A549 (cell line): Measurements from ENCODE around the gene PLEKHA8. TPM values are rescaled to one million over a fixed set of nuclear protein-coding genes. Genes with fewer than 3 reads are reported as not detected.

ENCODE experiments used
- ATAC-seq, 2 experiments: fragments of 200-7000 bp in 1 of 2; fragments of >200 bp in 1 of 2; cut with Nextera tagmentation in 1 of 2; cut with Tn5 transposase in 1 of 2; 3 replicates each; pipeline versions ENCODE4 v1.8.0 to v1.9.1; 2018 to 2020; ENCODE audit warnings: mild to moderate bottlenecking in 1 of 2, moderate library complexity in 1 of 2
- CTCF ChIA-PET: fragments of 300-600 bp; sonication (Branson Sonifier 250); formaldehyde crosslinking; extraction: SDS; loops from one replicate; lab custom pipeline; 2021; ENCODE audit warnings: antibody characterized with exemption, inconsistent platforms; lab: Yijun Ruan, JAX
- POLR2A ChIA-PET: fragments of 350-600 bp; formaldehyde crosslinking; extraction: SDS; loops from one replicate; lab custom pipeline; 2021; ENCODE audit warnings: antibody characterized with exemption, inconsistent platforms; lab: Yijun Ruan, JAX
- DNase-seq, 2 experiments: peaks; one replicate each; pipeline versions ENCODE4 v3.0.0 to v3.0.0-alpha.2; 2011 to 2016; ENCODE audit warnings: low read depth in 1 of 2, low spot score in 1 of 2
- FAIRE-seq: peaks from 2 replicates; lab custom pipeline; 2011; peaks lifted over from hg19 to GRCh38; lab: Jason Lieb, UNC
- H3K27ac ChIP-seq, 2 experiments: fragments of >200 bp; sonication (Bioruptor Twin); formaldehyde crosslinking; 3 replicates each; pipeline ENCODE4 v1.5.1; 2016 to 2017
- H3K4me1 ChIP-seq: fragments of >200 bp; sonication (Bioruptor Twin); formaldehyde crosslinking; 3 replicates; pipeline ENCODE4 v1.6.1; 2016
- H3K4me2 ChIP-seq: fragments of >200 bp; sonication (Bioruptor Twin); formaldehyde crosslinking; 3 replicates; pipeline ENCODE4 v1.6.1; 2016
- H3K4me3 ChIP-seq: fragments of >200 bp; sonication (Bioruptor Twin); formaldehyde crosslinking; 3 replicates; pipeline ENCODE4 v1.5.1; 2016
- H3K9me3 ChIP-seq: fragments of >200 bp; sonication (Bioruptor Twin); formaldehyde crosslinking; 3 replicates; pipeline ENCODE4 v1.6.1; 2016
- CEBPB ChIP-seq, 2 experiments: fragments of >200 bp in 1 of 2; sonication (Bioruptor Twin) in 1 of 2; formaldehyde crosslinking in 1 of 2; IDR thresholded peaks; 2 replicates each; pipeline ENCODE4 v1.6.1; 2012 to 2016
- CHD2 ChIP-seq: fragments of 150-350 bp; IDR thresholded peaks from 2 replicates; pipeline ENCODE4 v1.6.1; 2014; ENCODE audit warnings: low read length; ENCODE audit not compliant: partially characterized antibody
- CHD4 ChIP-seq: fragments of 200-600 bp; sonication (generic); IDR thresholded peaks from 2 replicates; pipeline ENCODE4 v1.6.1; 2016; ENCODE audit warnings: antibody characterized with exemption, mild to moderate bottlenecking, borderline replicate concordance
- EHF ChIP-seq: fragments of 250-450 bp; sonication (Bioruptor Pico); IDR thresholded peaks from 2 replicates; pipeline ENCODE4 v1.5.0; 2020; ENCODE audit warnings: mild to moderate bottlenecking
- FOXS1 ChIP-seq: fragments of 250-450 bp; sonication (Bioruptor Pico); IDR thresholded peaks from 2 replicates; pipeline ENCODE4 v1.5.0; 2020; ENCODE audit warnings: mild to moderate bottlenecking, moderate library complexity
- HOXA7 ChIP-seq: fragments of 250-450 bp; sonication (Bioruptor Pico); IDR thresholded peaks from 2 replicates; pipeline ENCODE4 v1.5.0; 2020; ENCODE audit warnings: mild to moderate bottlenecking, moderate library complexity
- HOXB13 ChIP-seq: fragments of 250-450 bp; sonication (Bioruptor Pico); IDR thresholded peaks from 2 replicates; pipeline ENCODE4 v1.5.0; 2020; ENCODE audit warnings: low read depth, mild to moderate bottlenecking, moderate library complexity
- HOXB5 ChIP-seq: fragments of 250-450 bp; sonication (Bioruptor Pico); IDR thresholded peaks from 2 replicates; pipeline ENCODE4 v1.5.0; 2020; ENCODE audit warnings: mild to moderate bottlenecking, moderate library complexity
- JUN ChIP-seq, 2 experiments: fragments of >200 bp; sonication (Bioruptor Twin); formaldehyde crosslinking; IDR thresholded peaks; 2 replicates in 1 of 2; 3 replicates in 1 of 2; pipeline ENCODE4 v1.6.1; 2016 to 2017
- MAFK ChIP-seq: fragments of 450-650 bp; IDR thresholded peaks from 2 replicates; pipeline ENCODE4 v1.6.1; 2014; ENCODE audit not compliant: partially characterized antibody
- MAZ ChIP-seq: fragments of 150-350 bp; IDR thresholded peaks from 2 replicates; pipeline ENCODE4 v1.6.1; 2014; ENCODE audit warnings: antibody characterized with exemption, low read depth, low read length, borderline replicate concordance
- PHF8 ChIP-seq: fragments of 200-600 bp; sonication (generic); IDR thresholded peaks from 2 replicates; pipeline ENCODE4 v1.6.1; 2016; ENCODE audit warnings: low read depth, mild to moderate bottlenecking, antibody characterized with exemption, moderate library complexity, borderline replicate concordance
- POLR2A ChIP-seq: IDR thresholded peaks from 2 replicates; pipeline ENCODE4 v1.6.1; 2012; ENCODE audit warnings: mild to moderate bottlenecking, low read length
- POLR2AphosphoS2 ChIP-seq: conservative IDR thresholded peaks from 2 replicates; pipeline ENCODE4 v1.6.1; 2012; ENCODE audit warnings: low read length, improper control_type of control experiment, inconsistent platforms
- RAD21 ChIP-seq, 2 experiments: fragments of >200 bp in 1 of 2; sonication (Bioruptor Twin) in 1 of 2; formaldehyde crosslinking in 1 of 2; IDR thresholded peaks in 1 of 2; conservative IDR thresholded peaks in 1 of 2; 2 replicates in 1 of 2; 3 replicates in 1 of 2; pipeline ENCODE4 v1.6.1; 2012 to 2018; ENCODE audit warnings: inconsistent platforms in 1 of 2
- RARB ChIP-seq: fragments of 250-450 bp; sonication (Bioruptor Pico); IDR thresholded peaks from 2 replicates; pipeline ENCODE4 v1.8.0; 2021; ENCODE audit warnings: mild to moderate bottlenecking, moderate library complexity
- RCOR1 ChIP-seq: fragments of 150-350 bp; IDR thresholded peaks from 2 replicates; pipeline ENCODE4 v1.6.1; 2014; ENCODE audit warnings: antibody characterized with exemption, low read length, low read depth
- RNF2 ChIP-seq: fragments of 200-600 bp; sonication (generic); IDR thresholded peaks from 2 replicates; pipeline ENCODE4 v1.6.1; 2016; ENCODE audit warnings: low read depth, mild to moderate bottlenecking, antibody characterized with exemption, moderate library complexity, borderline replicate concordance
- SREBF2 ChIP-seq: fragments of 450-650 bp; IDR thresholded peaks from 2 replicates; pipeline ENCODE4 v1.6.1; 2014; ENCODE audit warnings: mild to moderate bottlenecking, moderate library complexity
- USF2 ChIP-seq: fragments of 450-650 bp; IDR thresholded peaks from 2 replicates; pipeline ENCODE4 v1.6.1; 2014; ENCODE audit warnings: antibody characterized with exemption
- ZC3H11A ChIP-seq: fragments of 450-650 bp; IDR thresholded peaks from 2 replicates; pipeline ENCODE4 v1.6.1; 2014; ENCODE audit warnings: antibody characterized with exemption, mild to moderate bottlenecking
- ZFP36 ChIP-seq: fragments of 450-650 bp; IDR thresholded peaks from 2 replicates; pipeline ENCODE4 v1.6.1; 2014; ENCODE audit warnings: borderline replicate concordance; ENCODE audit not compliant: partially characterized antibody
- ZNF302 ChIP-seq: fragments of 250-450 bp; sonication (Bioruptor Pico); IDR thresholded peaks from 2 replicates; pipeline ENCODE4 v1.9.0; 2021; ENCODE audit warnings: inconsistent platforms, mild to moderate bottlenecking, moderate library complexity
- ZSCAN20 ChIP-seq: fragments of 250-450 bp; sonication (Bioruptor Pico); IDR thresholded peaks from 2 replicates; pipeline ENCODE4 v1.8.0; 2022; ENCODE audit warnings: mild to moderate bottlenecking, moderate library complexity
- WGBS: methylation state at CpG from one replicate; pipeline ENCODE4 v1.1.6; 2017; ENCODE audit errors: missing lambda C conversion rate; 5-methylcytosine and 5-hydroxymethylcytosine counted together
- polyA plus RNA-seq, 4 experiments: library from polyadenylated mRNA; depleted of rRNA in 3 of 4; stranded (reverse); fragments of >200 nt; fragmentation: RNase III in 1 of 4; extraction: RNeasy Plus Mini Kit Qiagen cat#74134 plus additional on column Dnase treatment in 1 of 4; gene quantifications; 2 replicates in 3 of 4; 3 replicates in 1 of 4; pipeline ENCODE4 v1.2.3, GENCODE V29; 2011 to 2017
- TF ChIP-seq, protein P1 (sequence below): fragments of >200 bp; sonication (Bioruptor Twin); formaldehyde crosslinking; IDR thresholded peaks from 3 replicates; pipeline ENCODE4 v1.6.1; 2016
- TF ChIP-seq, protein P2 (sequence below): IDR thresholded peaks from 2 replicates; pipeline ENCODE4 v1.6.1; 2012

Gene PLEKHA8
- polyA plus RNA-seq, 2 of the 4 experiments (the other 2 are of a cell fraction) = 5.9 to 10.9 TPM

DNA sequence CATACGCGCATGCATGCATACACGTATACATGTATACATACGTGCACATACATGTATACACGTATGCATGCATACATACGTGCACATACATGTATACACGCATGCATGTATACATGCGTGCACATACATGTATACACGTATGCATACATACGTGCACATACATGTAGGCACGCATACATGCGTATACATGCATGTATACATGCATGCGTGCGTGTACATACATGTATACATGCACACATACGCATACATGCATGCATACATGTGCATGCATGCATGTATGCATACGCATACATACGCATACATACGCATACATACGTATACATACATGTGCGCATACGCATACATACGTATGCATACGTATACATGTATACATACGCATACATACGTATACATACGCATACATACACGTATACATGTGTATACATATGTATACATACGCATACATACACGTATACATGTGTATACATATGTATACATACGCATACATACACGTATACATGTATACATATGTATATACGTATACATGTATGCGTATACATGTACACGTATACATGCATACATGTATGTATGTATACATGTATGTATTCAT, 87.6 kb downstream of the PLEKHA8 start:
- FAIRE-seq (peak; percentile 84), ATAC-seq (no peak), DNase-seq (no peak)
- WGBS = 90% methylated on average over 34 of the region's 34 CpGs
- no peak overlapping the region for H3K4me2 ChIP-seq
- H3K4me3 ChIP-seq = no peak overlapping the region
- ChIA-PET CTCF (no interaction called here), POLR2A (no interaction called here)
- H3K27ac ChIP-seq = no peak overlapping the region
- TF ChIP-seq SREBF2 (no peak), ZSCAN20 (CRISPR knock-in tag) (no peak), RARB (CRISPR knock-in tag) (no peak), MAFK (no peak), JUN (IDR thresholded peaks at IDR 0.05) (no peak), POLR2A (no peak)
- TF ChIP-seq, protein P1, sequence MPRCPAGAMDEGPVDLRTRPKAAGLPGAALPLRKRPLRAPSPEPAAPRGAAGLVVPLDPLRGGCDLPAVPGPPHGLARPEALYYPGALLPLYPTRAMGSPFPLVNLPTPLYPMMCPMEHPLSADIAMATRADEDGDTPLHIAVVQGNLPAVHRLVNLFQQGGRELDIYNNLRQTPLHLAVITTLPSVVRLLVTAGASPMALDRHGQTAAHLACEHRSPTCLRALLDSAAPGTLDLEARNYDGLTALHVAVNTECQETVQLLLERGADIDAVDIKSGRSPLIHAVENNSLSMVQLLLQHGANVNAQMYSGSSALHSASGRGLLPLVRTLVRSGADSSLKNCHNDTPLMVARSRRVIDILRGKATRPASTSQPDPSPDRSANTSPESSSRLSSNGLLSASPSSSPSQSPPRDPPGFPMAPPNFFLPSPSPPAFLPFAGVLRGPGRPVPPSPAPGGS = no peak
- TF ChIP-seq, protein P2, sequence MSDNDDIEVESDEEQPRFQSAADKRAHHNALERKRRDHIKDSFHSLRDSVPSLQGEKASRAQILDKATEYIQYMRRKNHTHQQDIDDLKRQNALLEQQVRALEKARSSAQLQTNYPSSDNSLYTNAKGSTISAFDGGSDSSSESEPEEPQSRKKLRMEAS = no peak
- TF ChIP-seq, all 56 proteins: peak for 0
- peaks cover 20% of the 10 kb centered on the region; the same call in 2 of the 3 replicates for H3K9me3 ChIP-seq
- no peaks in the 10 kb centered on the region for H3K4me1 ChIP-seq

DNA sequence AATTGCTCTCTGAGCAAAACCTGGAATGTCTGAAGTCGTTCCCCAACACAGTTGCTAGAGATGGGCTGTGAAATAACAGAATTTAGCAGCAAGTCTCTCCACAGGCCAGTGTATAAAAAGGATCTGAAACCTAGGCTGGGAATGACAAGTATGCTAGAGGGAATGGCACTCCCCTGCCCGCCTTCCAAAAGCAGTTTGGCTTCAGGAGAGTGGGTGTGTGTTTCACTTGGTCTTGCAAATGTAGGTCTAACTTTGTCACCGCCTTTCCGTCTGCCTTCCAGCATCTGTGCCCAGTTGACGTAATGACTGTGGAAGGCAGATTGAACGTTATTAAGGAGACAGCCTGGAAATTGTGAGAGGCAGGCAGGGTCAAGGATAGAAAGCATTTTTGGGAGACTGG, 88.6 kb downstream of the PLEKHA8 start:
- ChIA-PET POLR2A (no interaction called here), CTCF (no interaction called here)
- Histone ChIP-seq H3K9me3 (peaks cover 20% of the 10 kb centered on the region; the same call in 2 of the 3 replicates), H3K4me3 (no peak overlapping the region), H3K27ac (no peak overlapping the region), H3K4me1 (no peaks in the 10 kb centered on the region), H3K4me2 (no peak overlapping the region)
- ATAC-seq = no peak
- no peak for TF ChIP-seq RNF2
- TF ChIP-seq ZFP36 = no peak
- TF ChIP-seq ZNF302 (CRISPR knock-in tag) = no peak
- no peak for TF ChIP-seq FOXS1 (CRISPR knock-in tag)
- TF ChIP-seq EHF (CRISPR knock-in tag) = no peak
- TF ChIP-seq ZC3H11A = no peak
- TF ChIP-seq HOXB13 = no peak
- TF ChIP-seq HOXA7 (CRISPR knock-in tag) = no peak
- no peak for TF ChIP-seq ZSCAN20 (CRISPR knock-in tag)
- no peak for TF ChIP-seq RCOR1
- no peak for TF ChIP-seq USF2
- TF ChIP-seq POLR2AphosphoS2 = no peak
- no peak for TF ChIP-seq PHF8
- TF ChIP-seq, protein P1 = no peak
- TF ChIP-seq MAZ = no peak
- no peak for FAIRE-seq
- 78% methylated on average over 6 of the region's 6 CpGs for WGBS
- DNase-seq = no peak

DNA sequence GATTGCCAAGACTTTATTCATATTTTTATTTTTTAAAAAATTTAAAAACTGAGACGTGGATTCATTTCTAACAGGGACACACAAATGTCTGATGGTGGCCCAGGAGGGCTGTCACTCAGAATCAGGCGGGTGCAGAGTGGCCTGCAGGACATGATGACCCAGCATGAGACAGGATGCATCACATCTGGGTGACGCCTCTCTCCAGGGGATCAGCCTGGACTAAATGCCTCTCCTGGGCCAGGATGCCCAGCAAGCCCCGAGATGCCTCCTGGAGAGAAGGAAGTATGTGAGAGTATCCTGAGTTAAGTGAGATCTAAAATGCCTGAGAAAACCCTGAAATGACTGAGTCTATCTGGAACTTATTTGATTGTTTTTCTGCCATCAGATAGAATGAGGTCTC, 89.7 kb downstream of the PLEKHA8 start:
- no peak for FAIRE-seq
- ChIA-PET POLR2A (no interaction called here), CTCF (no interaction called here)
- Histone ChIP-seq H3K9me3 (peaks cover 13% of the 10 kb centered on the region; the same call in 2 of the 3 replicates), H3K27ac (no peak overlapping the region), H3K4me2 (no peak overlapping the region), H3K4me1 (no peaks in the 10 kb centered on the region), H3K4me3 (no peak overlapping the region)
- WGBS = 79% methylated on average over 4 of the region's 4 CpGs
- DNase-seq = no peak
- TF ChIP-seq RAD21 (conservative IDR thresholded peaks at IDR 0.05 in 1 of 2, IDR thresholded peaks at IDR 0.05 in 1 of 2) (no peak), HOXB5 (no peak), CHD2 (no peak), CEBPB (IDR thresholded peaks at IDR 0.05) (no peak), CHD4 (no peak), POLR2AphosphoS2 (no peak)
- no peak for ATAC-seq
